H1 (cell line): ENCODE measurements around the gene SLC8B1.

ENCODE experiments used
- CEBPB ChIP-seq: IDR thresholded peaks from 2 replicates; pipeline ENCODE4 v1.6.1; 2012; ENCODE audit warnings: low read depth, low read length
- EZH2 ChIP-seq: fragments of 200-600 bp; sonication (generic); IDR thresholded peaks from 2 replicates; pipeline ENCODE4 v1.7.1; 2012; ENCODE audit warnings: low read depth, mild to moderate bottlenecking, moderate library complexity, low read length, inconsistent platforms; ENCODE audit not compliant: severe bottlenecking
- GABPA ChIP-seq: IDR thresholded peaks from 2 replicates; pipeline ENCODE4 v1.6.1; 2011; ENCODE audit warnings: mild to moderate bottlenecking, low read length, moderate library complexity, borderline replicate concordance; ENCODE audit not compliant: insufficient read depth
- JUN ChIP-seq: IDR thresholded peaks from 2 replicates; pipeline ENCODE4 v1.6.1; 2011; ENCODE audit warnings: low read depth, mild to moderate bottlenecking, improper control_type of control experiment, low read length
- MAFK ChIP-seq: IDR thresholded peaks from 2 replicates; pipeline ENCODE4 v1.6.1; 2012; ENCODE audit warnings: low read depth, mild to moderate bottlenecking, improper control_type of control experiment, low read length
- POLR2A ChIP-seq, 2 experiments: IDR thresholded peaks; 1 replicate in 1 of 2; 2 replicates in 1 of 2; pipeline ENCODE4 v1.6.1; 2011; ENCODE audit warnings: low read depth in 2 of 2, low read length in 2 of 2, mild to moderate bottlenecking in 2 of 2; ENCODE audit errors: control extremely low read depth in 1 of 2
- POLR2AphosphoS5 ChIP-seq: IDR thresholded peaks from 2 replicates; pipeline ENCODE4 v1.6.1; 2011; ENCODE audit warnings: low read depth, low read length
- SAP30 ChIP-seq: fragments of 300-600 bp; sonication (generic); IDR thresholded peaks from 2 replicates; pipeline ENCODE4 v1.7.1; 2012; ENCODE audit warnings: low read length, moderate library complexity, mild to moderate bottlenecking, inconsistent platforms; ENCODE audit not compliant: insufficient read depth, insufficient replicate concordance
- SP1 ChIP-seq: IDR thresholded peaks from 2 replicates; pipeline ENCODE4 v1.6.1; 2011; ENCODE audit warnings: low read depth, low read length
- TAF1 ChIP-seq: IDR thresholded peaks from 2 replicates; pipeline ENCODE4 v1.6.1; 2011; ENCODE audit warnings: mild to moderate bottlenecking, low read depth, low read length
- TF ChIP-seq, protein P1 (sequence below), 3 experiments: IDR thresholded peaks; 1 replicate in 2 of 3; 2 replicates in 1 of 3; pipeline versions ENCODE4 v1.5.1 to v1.6.1; 2011; ENCODE audit warnings: low read length in 3 of 3, mild to moderate bottlenecking in 3 of 3, inconsistent platforms in 2 of 3, low read depth in 1 of 3, moderate library complexity in 1 of 3; ENCODE audit not compliant: insufficient read depth in 1 of 3; ENCODE audit errors: control extremely low read depth in 1 of 3
- TF ChIP-seq, protein P2 (sequence below): IDR thresholded peaks from 2 replicates; pipeline ENCODE4 v1.6.1; 2011; ENCODE audit warnings: low read depth, mild to moderate bottlenecking, low read length; ENCODE audit not compliant: insufficient read depth

DNA sequence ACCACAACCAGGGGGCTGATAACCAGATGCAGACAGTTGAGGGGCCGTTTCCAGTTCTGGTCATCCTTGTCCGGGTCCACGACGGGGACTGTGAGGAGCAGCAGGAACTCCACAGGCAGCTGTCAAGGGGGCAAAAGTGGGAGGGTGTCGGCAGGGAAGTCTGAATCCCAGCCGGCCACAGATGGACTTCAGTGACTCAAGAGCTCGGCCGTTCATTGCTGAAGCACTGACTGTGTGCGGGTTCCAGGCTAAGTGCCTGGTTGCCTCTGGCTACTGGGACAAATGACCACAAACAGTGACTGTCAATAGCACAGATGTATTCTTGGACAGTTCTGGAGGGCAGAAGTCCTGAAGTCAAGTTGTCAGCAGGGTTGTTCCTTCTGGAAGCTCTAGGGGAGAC lies 19.6 kb downstream of the SLC8B1 start:
- TF ChIP-seq POLR2AphosphoS5 (no peak), JUN (no peak), GABPA (no peak), POLR2A (IDR thresholded peaks at IDR 0.05; ENCODE audit: control extremely low read depth in 1 of 2, low read depth in 2 of 2, low read length in 2 of 2) (no peak), SP1 (no peak), SAP30 (no peak), TAF1 (no peak), CEBPB (no peak), MAFK (no peak), EZH2 (no peak)
- TF ChIP-seq, protein P1, sequence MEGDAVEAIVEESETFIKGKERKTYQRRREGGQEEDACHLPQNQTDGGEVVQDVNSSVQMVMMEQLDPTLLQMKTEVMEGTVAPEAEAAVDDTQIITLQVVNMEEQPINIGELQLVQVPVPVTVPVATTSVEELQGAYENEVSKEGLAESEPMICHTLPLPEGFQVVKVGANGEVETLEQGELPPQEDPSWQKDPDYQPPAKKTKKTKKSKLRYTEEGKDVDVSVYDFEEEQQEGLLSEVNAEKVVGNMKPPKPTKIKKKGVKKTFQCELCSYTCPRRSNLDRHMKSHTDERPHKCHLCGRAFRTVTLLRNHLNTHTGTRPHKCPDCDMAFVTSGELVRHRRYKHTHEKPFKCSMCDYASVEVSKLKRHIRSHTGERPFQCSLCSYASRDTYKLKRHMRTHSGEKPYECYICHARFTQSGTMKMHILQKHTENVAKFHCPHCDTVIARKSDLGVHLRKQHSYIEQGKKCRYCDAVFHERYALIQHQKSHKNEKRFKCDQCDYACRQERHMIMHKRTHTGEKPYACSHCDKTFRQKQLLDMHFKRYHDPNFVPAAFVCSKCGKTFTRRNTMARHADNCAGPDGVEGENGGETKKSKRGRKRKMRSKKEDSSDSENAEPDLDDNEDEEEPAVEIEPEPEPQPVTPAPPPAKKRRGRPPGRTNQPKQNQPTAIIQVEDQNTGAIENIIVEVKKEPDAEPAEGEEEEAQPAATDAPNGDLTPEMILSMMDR (IDR thresholded peaks at IDR 0.05; ENCODE audit: control extremely low read depth in 1 of 3, insufficient read depth in 1 of 3, low read depth in 1 of 3, low read length in 3 of 3), result no peak
- TF ChIP-seq, protein P2, sequence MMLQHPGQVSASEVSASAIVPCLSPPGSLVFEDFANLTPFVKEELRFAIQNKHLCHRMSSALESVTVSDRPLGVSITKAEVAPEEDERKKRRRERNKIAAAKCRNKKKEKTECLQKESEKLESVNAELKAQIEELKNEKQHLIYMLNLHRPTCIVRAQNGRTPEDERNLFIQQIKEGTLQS, result no peak
